SK-N-SH (cell line): Measurements from ENCODE around the gene ARID1B. TPM values are rescaled to one million over a fixed set of nuclear protein-coding genes. Genes with fewer than 3 reads are reported as not detected.

Experiments
- CTCF ChIA-PET: fragments of 300-600, 350-600 bp; formaldehyde crosslinking; extraction: SDS; loops from one replicate; lab custom pipeline; 2021; lab: Yijun Ruan, JAX
- POLR2A ChIA-PET: fragments of 350-600 bp; sonication (Branson Sonifier 250); formaldehyde crosslinking; extraction: SDS; loops from one replicate; lab custom pipeline; 2020; ENCODE audit warnings: antibody characterized with exemption, inconsistent platforms; lab: Yijun Ruan, JAX
- DNase-seq: peaks from one replicate; pipeline ENCODE4 v3.0.0; 2012
- H2AFZ ChIP-seq: fragments of 200-600 bp; sonication (generic); 2 replicates; pipeline ENCODE4 v1.8.1; 2016; ENCODE audit warnings: antibody characterized with exemption, mild to moderate bottlenecking, low read depth
- H3F3A ChIP-seq: fragments of 200-600 bp; sonication (generic); replicated peaks from 2 replicates; pipeline ENCODE3; 2016; ENCODE audit warnings: antibody characterized with exemption, mild to moderate bottlenecking; ENCODE audit not compliant: insufficient read depth
- H3K27ac ChIP-seq, 2 experiments: fragments of 200-500 bp in 1 of 2; fragments of 200-600 bp in 1 of 2; sonication (Bioruptor generic) in 1 of 2; sonication (generic), shearing (Covaris generic) in 1 of 2; 2 replicates each; pipeline versions ENCODE4 v1.5.1 to v1.6.1; 2014 to 2016; ENCODE audit warnings: low read depth in 2 of 2, inconsistent platforms in 1 of 2, low read length in 1 of 2, mild to moderate bottlenecking in 1 of 2, mixed read lengths in 1 of 2
- H3K27me3 ChIP-seq: fragments of 200-600 bp; sonication (generic), shearing (Covaris generic); 2 replicates; pipeline ENCODE4 v1.6.1; 2016; ENCODE audit warnings: mixed run types; ENCODE audit not compliant: insufficient read depth
- H3K36me3 ChIP-seq, 2 experiments: fragments of 200-500 bp in 1 of 2; fragments of 200-600 bp in 1 of 2; sonication (Bioruptor generic) in 1 of 2; sonication (generic) in 1 of 2; replicated peaks in 1 of 2; 2 replicates each; pipeline versions ENCODE3 to v1.5.1; 2014 to 2016; ENCODE audit warnings: low read length in 1 of 2, mild to moderate bottlenecking in 1 of 2; ENCODE audit not compliant: insufficient read depth in 2 of 2, control insufficient read depth in 1 of 2
- H3K4me1 ChIP-seq, 2 experiments: fragments of 200-500 bp in 1 of 2; fragments of 200-600 bp in 1 of 2; sonication (Bioruptor generic) in 1 of 2; sonication (generic), shearing (Covaris generic) in 1 of 2; 2 replicates each; pipeline versions ENCODE4 v1.5.1 to v1.6.1; 2014 to 2016; ENCODE audit warnings: low read depth in 1 of 2, low read length in 1 of 2, mixed run types in 1 of 2; ENCODE audit not compliant: insufficient read depth in 2 of 2, control insufficient read depth in 1 of 2
- H3K4me2 ChIP-seq: fragments of 200-600 bp; sonication (generic), shearing (Covaris generic); 2 replicates; pipeline ENCODE4 v1.6.1; 2017; ENCODE audit warnings: mixed run types
- H3K4me3 ChIP-seq, 2 experiments: fragments of 200-500 bp in 1 of 2; fragments of 200-600 bp in 1 of 2; sonication (Bioruptor generic) in 1 of 2; sonication (generic), shearing (Covaris generic) in 1 of 2; 2 replicates each; pipeline versions ENCODE4 v1.5.1 to v1.8.1; 2014 to 2016; ENCODE audit warnings: low read depth in 2 of 2, inconsistent platforms in 1 of 2, low read length in 1 of 2, mild to moderate bottlenecking in 1 of 2, mixed read lengths in 1 of 2, moderate library complexity in 1 of 2
- H3K79me2 ChIP-seq: fragments of 200-600 bp; sonication (generic); 2 replicates; pipeline ENCODE4 v1.8.1; 2017; ENCODE audit warnings: mild to moderate bottlenecking; ENCODE audit not compliant: insufficient read depth
- H3K9ac ChIP-seq: fragments of 200-600 bp; sonication (generic); 2 replicates; pipeline ENCODE4 v1.6.1; 2017; ENCODE audit warnings: mixed run types
- H3K9me2 ChIP-seq: fragments of 200-600 bp; sonication (generic); 2 replicates; pipeline ENCODE4 v1.6.1; 2017; ENCODE audit warnings: mixed run types
- H3K9me3 ChIP-seq: fragments of 200-600 bp; sonication (generic); 2 replicates; pipeline ENCODE4 v1.6.1; 2017; ENCODE audit warnings: mixed run types, mild to moderate bottlenecking, moderate library complexity
- H4K20me1 ChIP-seq: fragments of 200-600 bp; sonication (generic); 2 replicates; pipeline ENCODE4 v1.6.1; 2017; ENCODE audit warnings: mild to moderate bottlenecking, mixed run types; ENCODE audit not compliant: insufficient read depth
- CHD2 ChIP-seq: fragments of 150-350 bp; IDR thresholded peaks from 2 replicates; pipeline ENCODE4 v1.6.1; 2018; ENCODE audit warnings: low read length; ENCODE audit not compliant: partially characterized antibody
- EP300 ChIP-seq, 2 experiments: IDR thresholded peaks; 2 replicates each; pipeline versions ENCODE4 v1.4.0 to v1.6.1; 2012; ENCODE audit warnings: borderline replicate concordance in 1 of 2, low read depth in 1 of 2, low read length in 1 of 2
- EZH2phosphoT487 ChIP-seq: fragments of 200-600 bp; sonication (generic); IDR thresholded peaks from 2 replicates; pipeline ENCODE4 v1.6.1; 2017; ENCODE audit warnings: low read depth, mixed run types, mild to moderate bottlenecking, antibody characterized with exemption, moderate library complexity, borderline replicate concordance
- FOXJ3 ChIP-seq: sonication (generic); formaldehyde crosslinking; IDR thresholded peaks from 2 replicates; pipeline ENCODE4 v1.5.1; 2020; ENCODE audit warnings: mild to moderate bottlenecking, missing genetic modification reagents
- JUND ChIP-seq: IDR thresholded peaks from 2 replicates; pipeline ENCODE4 v1.4.0; 2012
- MAX ChIP-seq: IDR thresholded peaks from 2 replicates; pipeline ENCODE4 v1.4.0; 2012; ENCODE audit warnings: low read depth
- MEF2A ChIP-seq: IDR thresholded peaks from 2 replicates; pipeline ENCODE4 v1.4.0; 2012; ENCODE audit warnings: low read depth, borderline replicate concordance
- MXI1 ChIP-seq: IDR thresholded peaks from 2 replicates; pipeline ENCODE4 v1.6.1; 2012; ENCODE audit warnings: mild to moderate bottlenecking, low read depth, low read length, improper control_type of control experiment
- NFIC ChIP-seq: IDR thresholded peaks from 2 replicates; pipeline ENCODE4 v1.4.0; 2012; ENCODE audit warnings: borderline replicate concordance
- POLR2AphosphoS5 ChIP-seq: IDR thresholded peaks from 2 replicates; pipeline ENCODE4 v1.6.1; 2012; ENCODE audit warnings: low read depth, low read length
- RAD21 ChIP-seq: IDR thresholded peaks from 2 replicates; pipeline ENCODE4 v1.6.1; 2012; ENCODE audit warnings: mild to moderate bottlenecking, low read length
- RXRA ChIP-seq: IDR thresholded peaks from 2 replicates; pipeline ENCODE4 v1.4.0; 2012; ENCODE audit warnings: low read depth, mild to moderate bottlenecking, borderline replicate concordance
- USF1 ChIP-seq: IDR thresholded peaks from 2 replicates; pipeline ENCODE4 v1.4.0; 2012; ENCODE audit warnings: low read depth, borderline replicate concordance
- WGBS: methylation state at CpG from one replicate; pipeline ENCODE4 v1.1.6; 2017; ENCODE audit warnings: low lambda C conversion rate; 5-methylcytosine and 5-hydroxymethylcytosine counted together
- polyA plus RNA-seq, 3 experiments: library from polyadenylated mRNA; depleted of rRNA; stranded (reverse); fragments of >200 nt; gene quantifications; 2 replicates each; pipeline ENCODE4 v1.2.3, GENCODE V29; 2012
- TF ChIP-seq, protein P1 (sequence below): fragments of 200-600 bp; sonication (generic); IDR thresholded peaks from 2 replicates; pipeline ENCODE4 v1.6.1; 2017; ENCODE audit warnings: antibody characterized with exemption, mild to moderate bottlenecking, moderate library complexity
- TF ChIP-seq, protein P2 (sequence below): IDR thresholded peaks from 2 replicates; pipeline ENCODE4 v1.4.0; 2012; ENCODE audit warnings: low read depth, borderline replicate concordance

Gene ARID1B
- polyA plus RNA-seq, 1 of the 3 experiments (the other 2 are of a cell fraction), result 13.6 TPM

GRCh38 chr6:157035546-157035945 is 258.4 kb downstream of the ARID1B start:
- Histone ChIP-seq H3K79me2 (peaks cover 63% of the 10 kb centered on the region), H3K9me2 (no peaks in the 10 kb centered on the region), H3K27ac (peak overlapping the region in 1 of 2 experiments; percentile 47; a peak in 2 of 4 replicates), H3K9ac (no peak overlapping the region), H3K4me2 (no peak overlapping the region), H3K4me3 (no peak overlapping the region), H3K9me3 (no peaks in the 10 kb centered on the region), H2AFZ (no peak overlapping the region), H3K4me1 (peaks cover 11 to 23% of the 10 kb centered on the region in 2 experiments; a peak in 3 of 4 replicates), H4K20me1 (no peaks in the 10 kb centered on the region; the same call in 1 of the 2 replicates), H3K36me3 (peaks cover 0 to 9% of the 10 kb centered on the region in 2 experiments), H3F3A (peaks cover 11% of the 10 kb centered on the region), H3K27me3 (no peaks in the 10 kb centered on the region)
- ChIA-PET POLR2A (no interaction called here), CTCF (interaction anchor here (0.6 to 2.6 kb wide), 21 partner anchors 8 to 1059 kb away, joined by 3 to 28 read pairs (median 4); no protein-coding TSS in a partner anchor)
- 87% methylated on average over 2 of the region's 2 CpGs for WGBS
- TF ChIP-seq JUND, result no peak
- no peak for TF ChIP-seq POLR2AphosphoS5
- TF ChIP-seq RAD21, result no peak
- no peak for TF ChIP-seq EZH2phosphoT487
- TF ChIP-seq EP300 (IDR thresholded peaks at IDR 0.05; ENCODE audit: borderline replicate concordance in 1 of 2, low read depth in 1 of 2, low read length in 1 of 2), result no peak
- no peak for TF ChIP-seq MEF2A
- TF ChIP-seq CHD2, result no peak
- no peak for TF ChIP-seq MAX
- TF ChIP-seq, protein P1, sequence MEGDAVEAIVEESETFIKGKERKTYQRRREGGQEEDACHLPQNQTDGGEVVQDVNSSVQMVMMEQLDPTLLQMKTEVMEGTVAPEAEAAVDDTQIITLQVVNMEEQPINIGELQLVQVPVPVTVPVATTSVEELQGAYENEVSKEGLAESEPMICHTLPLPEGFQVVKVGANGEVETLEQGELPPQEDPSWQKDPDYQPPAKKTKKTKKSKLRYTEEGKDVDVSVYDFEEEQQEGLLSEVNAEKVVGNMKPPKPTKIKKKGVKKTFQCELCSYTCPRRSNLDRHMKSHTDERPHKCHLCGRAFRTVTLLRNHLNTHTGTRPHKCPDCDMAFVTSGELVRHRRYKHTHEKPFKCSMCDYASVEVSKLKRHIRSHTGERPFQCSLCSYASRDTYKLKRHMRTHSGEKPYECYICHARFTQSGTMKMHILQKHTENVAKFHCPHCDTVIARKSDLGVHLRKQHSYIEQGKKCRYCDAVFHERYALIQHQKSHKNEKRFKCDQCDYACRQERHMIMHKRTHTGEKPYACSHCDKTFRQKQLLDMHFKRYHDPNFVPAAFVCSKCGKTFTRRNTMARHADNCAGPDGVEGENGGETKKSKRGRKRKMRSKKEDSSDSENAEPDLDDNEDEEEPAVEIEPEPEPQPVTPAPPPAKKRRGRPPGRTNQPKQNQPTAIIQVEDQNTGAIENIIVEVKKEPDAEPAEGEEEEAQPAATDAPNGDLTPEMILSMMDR, result no peak
- no peak for TF ChIP-seq NFIC
- TF ChIP-seq RXRA, result no peak
- TF ChIP-seq FOXJ3 (CRISPR knock-in tag), result no peak
- TF ChIP-seq MXI1, result no peak
- TF ChIP-seq, protein P2, sequence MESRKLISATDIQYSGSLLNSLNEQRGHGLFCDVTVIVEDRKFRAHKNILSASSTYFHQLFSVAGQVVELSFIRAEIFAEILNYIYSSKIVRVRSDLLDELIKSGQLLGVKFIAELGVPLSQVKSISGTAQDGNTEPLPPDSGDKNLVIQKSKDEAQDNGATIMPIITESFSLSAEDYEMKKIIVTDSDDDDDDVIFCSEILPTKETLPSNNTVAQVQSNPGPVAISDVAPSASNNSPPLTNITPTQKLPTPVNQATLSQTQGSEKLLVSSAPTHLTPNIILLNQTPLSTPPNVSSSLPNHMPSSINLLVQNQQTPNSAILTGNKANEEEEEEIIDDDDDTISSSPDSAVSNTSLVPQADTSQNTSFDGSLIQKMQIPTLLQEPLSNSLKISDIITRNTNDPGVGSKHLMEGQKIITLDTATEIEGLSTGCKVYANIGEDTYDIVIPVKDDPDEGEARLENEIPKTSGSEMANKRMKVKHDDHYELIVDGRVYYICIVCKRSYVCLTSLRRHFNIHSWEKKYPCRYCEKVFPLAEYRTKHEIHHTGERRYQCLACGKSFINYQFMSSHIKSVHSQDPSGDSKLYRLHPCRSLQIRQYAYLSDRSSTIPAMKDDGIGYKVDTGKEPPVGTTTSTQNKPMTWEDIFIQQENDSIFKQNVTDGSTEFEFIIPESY, result no peak
- no peak for TF ChIP-seq USF1
- peak; percentile 40 for DNase-seq
